ENCODE results near the gene NUP107.

NUP107 gene

GRCh38 chr12:68760806-68761441 is 74.1 kb downstream of the NUP107 start:
- Histone ChIP-seq H3K27me3 (ENCODE audit: control insufficient read depth, insufficient read depth, low read length) (no peaks in the 10 kb centered on the region), H3K9ac (ENCODE audit: low read depth, low read length) (no peak overlapping the region), H3K27ac (ENCODE audit: low read depth, low read length) (no peak overlapping the region), H3K9me3 (ENCODE audit: control insufficient read depth, insufficient read depth, low read length) (no peaks in the 10 kb centered on the region), H3K4me3 (ENCODE audit: low read depth, low read length) (no peak overlapping the region), H3K36me3 (ENCODE audit: control insufficient read depth, insufficient read depth, low read length) (peaks cover 50% of the 10 kb centered on the region), H3K4me1 (ENCODE audit: control insufficient read depth, insufficient read depth, low read length) (no peaks in the 10 kb centered on the region)

- H3K9me3 ChIP-seq (ENCODE audit: control insufficient read depth, insufficient read depth, low read length): no peaks in the 10 kb centered on the region
- H3K27me3 ChIP-seq (ENCODE audit: control insufficient read depth, insufficient read depth, low read length): no peaks in the 10 kb centered on the region
- H3K4me3 ChIP-seq (ENCODE audit: low read depth, low read length): no peak overlapping the region
- no peaks in the 10 kb centered on the region for H3K4me1 ChIP-seq (ENCODE audit: control insufficient read depth, insufficient read depth, low read length)
- H3K27ac ChIP-seq (ENCODE audit: low read depth, low read length): no peak overlapping the region
- peaks cover 47% of the 10 kb centered on the region for H3K36me3 ChIP-seq (ENCODE audit: control insufficient read depth, insufficient read depth, low read length)
- H3K9ac ChIP-seq (ENCODE audit: low read depth, low read length): no peak overlapping the region
Observed at GRCh38 chr12:68761442-68761812, 74.6 kb downstream of the NUP107 start.

DNA sequence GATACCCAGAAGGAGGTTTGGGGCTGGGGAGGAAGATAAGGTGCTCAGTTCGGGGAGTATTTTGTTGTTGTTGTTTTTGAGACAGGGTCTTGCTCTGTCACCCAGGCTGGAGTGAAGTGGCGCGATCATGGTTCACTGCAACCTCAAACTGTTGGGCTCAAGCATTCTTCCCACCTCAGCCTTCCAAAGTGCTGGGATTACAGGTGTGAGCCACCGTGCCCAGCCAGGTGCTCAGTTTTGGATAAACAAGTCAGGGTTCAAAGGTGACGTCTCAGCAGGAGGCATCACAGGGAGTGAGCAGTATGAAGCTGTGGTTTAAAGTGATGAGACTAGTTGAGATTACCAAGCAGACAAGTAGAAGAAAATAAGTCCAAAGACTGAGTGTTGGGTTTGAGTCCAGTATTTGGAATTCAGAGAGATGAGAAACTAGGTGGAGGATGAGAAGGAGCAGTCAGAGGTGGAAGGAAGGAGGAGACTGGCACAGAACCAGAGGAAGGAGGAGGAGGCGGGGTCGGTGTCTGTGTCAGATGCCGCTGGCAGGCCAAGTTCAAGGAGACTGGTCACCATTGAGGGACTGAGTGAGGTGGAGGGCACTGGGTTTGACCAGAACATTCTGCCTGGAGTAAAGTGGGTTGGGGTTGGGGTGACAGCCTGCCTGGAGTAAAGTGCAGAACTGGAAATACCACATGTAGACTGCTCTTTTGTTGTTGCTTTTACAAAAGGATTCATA is 75.3 kb downstream of the NUP107 start:
- no peaks in the 10 kb centered on the region for H3K4me1 ChIP-seq (ENCODE audit: control insufficient read depth, insufficient read depth, low read length)

GRCh38 chr12:68762691-68763090 is 75.9 kb downstream of the NUP107 start:
- no peaks in the 10 kb centered on the region for H3K4me1 ChIP-seq (ENCODE audit: control insufficient read depth, insufficient read depth, low read length)
- H3K9ac ChIP-seq (ENCODE audit: low read depth, low read length): no peak overlapping the region
- no peak overlapping the region for H3K4me3 ChIP-seq (ENCODE audit: low read depth, low read length)
- H3K27ac ChIP-seq (ENCODE audit: low read depth, low read length): no peak overlapping the region
- no peaks in the 10 kb centered on the region for H3K27me3 ChIP-seq (ENCODE audit: control insufficient read depth, insufficient read depth, low read length)
- no peaks in the 10 kb centered on the region for H3K9me3 ChIP-seq (ENCODE audit: control insufficient read depth, insufficient read depth, low read length)
- peaks cover 40% of the 10 kb centered on the region for H3K36me3 ChIP-seq (ENCODE audit: control insufficient read depth, insufficient read depth, low read length)

More for the DNA sequence above, 75.3 kb downstream of the NUP107 start:
- Histone ChIP-seq H3K36me3 (ENCODE audit: control insufficient read depth, insufficient read depth, low read length) (peaks cover 46% of the 10 kb centered on the region), H3K9me3 (ENCODE audit: control insufficient read depth, insufficient read depth, low read length) (no peaks in the 10 kb centered on the region), H3K27ac (ENCODE audit: low read depth, low read length) (no peak overlapping the region), H3K27me3 (ENCODE audit: control insufficient read depth, insufficient read depth, low read length) (no peaks in the 10 kb centered on the region), H3K4me3 (ENCODE audit: low read depth, low read length) (no peak overlapping the region), H3K9ac (ENCODE audit: low read depth, low read length) (no peak overlapping the region)

DNA sequence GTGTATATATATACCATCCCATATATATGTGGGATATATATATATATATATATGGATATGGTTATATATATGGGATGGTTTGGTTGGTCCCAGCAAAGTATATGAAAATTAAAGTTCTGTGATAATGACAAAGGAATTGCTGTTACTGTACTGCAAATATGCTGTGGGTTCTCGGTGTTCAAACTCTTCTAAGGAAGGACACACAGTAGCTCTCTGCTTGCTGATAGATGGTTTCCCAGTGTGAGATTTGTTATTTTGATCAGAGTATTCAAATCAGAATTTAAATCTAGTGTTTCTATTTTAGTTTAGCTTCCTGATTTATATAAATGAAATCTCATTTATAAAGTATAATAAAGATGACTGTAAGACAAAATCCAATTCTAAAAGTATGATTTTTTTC is 78.9 kb downstream of the NUP107 start:
- Histone ChIP-seq H3K36me3 (ENCODE audit: control insufficient read depth, insufficient read depth, low read length) (peaks cover 20% of the 10 kb centered on the region), H3K9me3 (ENCODE audit: control insufficient read depth, insufficient read depth, low read length) (no peaks in the 10 kb centered on the region), H3K4me3 (ENCODE audit: low read depth, low read length) (no peak overlapping the region), H3K27me3 (ENCODE audit: control insufficient read depth, insufficient read depth, low read length) (no peaks in the 10 kb centered on the region), H3K4me1 (ENCODE audit: control insufficient read depth, insufficient read depth, low read length) (no peaks in the 10 kb centered on the region), H3K27ac (ENCODE audit: low read depth, low read length) (no peak overlapping the region), H3K9ac (ENCODE audit: low read depth, low read length) (no peak overlapping the region)

GRCh38 chr12:68766646-68767045 is 79.9 kb downstream of the NUP107 start:
- H3K4me1 ChIP-seq (ENCODE audit: control insufficient read depth, insufficient read depth, low read length): no peaks in the 10 kb centered on the region
- H3K9ac ChIP-seq (ENCODE audit: low read depth, low read length): no peak overlapping the region
- no peaks in the 10 kb centered on the region for H3K27me3 ChIP-seq (ENCODE audit: control insufficient read depth, insufficient read depth, low read length)
- H3K9me3 ChIP-seq (ENCODE audit: control insufficient read depth, insufficient read depth, low read length): no peaks in the 10 kb centered on the region
- no peak overlapping the region for H3K27ac ChIP-seq (ENCODE audit: low read depth, low read length)
- no peak overlapping the region for H3K4me3 ChIP-seq (ENCODE audit: low read depth, low read length)
- H3K36me3 ChIP-seq (ENCODE audit: control insufficient read depth, insufficient read depth, low read length): peaks cover 20% of the 10 kb centered on the region

DNA sequence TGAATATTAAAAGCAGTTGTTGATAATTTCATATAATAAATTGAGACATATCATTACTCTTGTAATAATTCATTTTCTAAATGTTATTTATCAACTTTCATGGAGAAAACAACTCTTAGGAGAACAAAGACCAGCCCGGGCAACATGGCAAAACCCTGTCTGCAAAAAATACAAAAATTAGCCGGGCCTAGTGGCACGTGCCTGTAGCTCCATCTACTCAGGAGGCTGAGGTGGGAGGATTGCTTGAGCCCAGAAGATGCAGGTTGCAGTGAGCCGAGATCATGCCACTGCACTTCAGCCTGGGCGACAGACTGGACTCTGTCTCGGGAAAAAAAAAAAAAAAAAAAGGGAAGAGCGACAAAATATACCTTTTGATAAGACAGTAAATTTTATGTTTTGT is 80.4 kb downstream of the NUP107 start:
- Histone ChIP-seq H3K27me3 (ENCODE audit: control insufficient read depth, insufficient read depth, low read length) (no peaks in the 10 kb centered on the region), H3K9ac (ENCODE audit: low read depth, low read length) (no peak overlapping the region), H3K9me3 (ENCODE audit: control insufficient read depth, insufficient read depth, low read length) (no peaks in the 10 kb centered on the region), H3K36me3 (ENCODE audit: control insufficient read depth, insufficient read depth, low read length) (peaks cover 20% of the 10 kb centered on the region), H3K27ac (ENCODE audit: low read depth, low read length) (no peak overlapping the region), H3K4me1 (ENCODE audit: control insufficient read depth, insufficient read depth, low read length) (no peaks in the 10 kb centered on the region), H3K4me3 (ENCODE audit: low read depth, low read length) (no peak overlapping the region)

DNA sequence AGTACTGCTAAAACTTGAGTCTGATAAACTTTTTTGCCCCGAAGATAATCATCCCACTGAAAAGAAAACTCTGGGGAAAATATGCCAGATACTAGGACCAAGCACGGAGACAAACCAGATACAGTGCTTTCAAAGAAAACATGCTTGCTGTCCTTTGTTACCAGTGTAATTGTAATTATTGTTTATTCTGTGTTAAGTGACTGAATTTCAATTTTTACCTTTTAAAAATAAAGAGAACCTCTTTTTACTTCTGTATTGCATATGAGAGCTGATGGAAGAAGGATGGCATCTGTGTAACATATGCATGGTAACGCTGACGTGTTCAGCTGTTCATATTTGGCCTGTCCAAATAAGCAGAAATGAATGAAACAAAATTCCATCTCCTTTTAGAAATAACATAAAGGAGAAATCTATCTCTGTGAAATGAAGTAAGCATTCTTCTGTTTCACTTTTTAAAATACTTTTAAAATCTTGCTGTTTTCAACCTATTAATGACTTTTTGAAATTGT is 81.7 kb downstream of the NUP107 start:
- Histone ChIP-seq H3K36me3 (ENCODE audit: control insufficient read depth, insufficient read depth, low read length) (peaks cover 13% of the 10 kb centered on the region; the same call in 1 of the 2 replicates), H3K9ac (ENCODE audit: low read depth, low read length) (no peak overlapping the region), H3K27ac (ENCODE audit: low read depth, low read length) (no peak overlapping the region), H3K27me3 (ENCODE audit: control insufficient read depth, insufficient read depth, low read length) (no peaks in the 10 kb centered on the region), H3K4me1 (ENCODE audit: control insufficient read depth, insufficient read depth, low read length) (no peaks in the 10 kb centered on the region), H3K4me3 (ENCODE audit: low read depth, low read length) (no peak overlapping the region), H3K9me3 (ENCODE audit: control insufficient read depth, insufficient read depth, low read length) (no peaks in the 10 kb centered on the region)

DNA sequence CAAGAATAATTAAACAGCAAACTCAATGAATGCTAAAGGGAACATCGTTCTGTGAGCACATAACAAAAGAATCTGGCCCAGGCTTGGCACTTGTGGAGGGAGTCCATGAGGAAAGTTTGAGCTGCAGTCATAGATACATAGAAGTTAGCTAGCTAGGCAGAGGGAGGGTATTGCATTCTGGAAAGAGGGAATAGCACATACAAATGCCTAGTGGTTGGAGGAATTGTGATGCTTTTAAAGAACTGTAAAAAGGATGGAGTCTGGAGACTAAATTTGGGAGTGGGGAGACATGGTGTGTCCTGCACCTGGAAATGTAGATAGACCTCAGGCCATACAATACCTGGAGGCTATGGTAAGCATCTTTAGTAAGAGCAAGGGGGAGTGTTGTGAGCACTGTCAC is 83.2 kb downstream of the NUP107 start:
- Histone ChIP-seq H3K4me3 (ENCODE audit: low read depth, low read length) (no peak overlapping the region), H3K36me3 (ENCODE audit: control insufficient read depth, insufficient read depth, low read length) (peaks cover 5% of the 10 kb centered on the region; the same call in 1 of the 2 replicates)

DNA sequence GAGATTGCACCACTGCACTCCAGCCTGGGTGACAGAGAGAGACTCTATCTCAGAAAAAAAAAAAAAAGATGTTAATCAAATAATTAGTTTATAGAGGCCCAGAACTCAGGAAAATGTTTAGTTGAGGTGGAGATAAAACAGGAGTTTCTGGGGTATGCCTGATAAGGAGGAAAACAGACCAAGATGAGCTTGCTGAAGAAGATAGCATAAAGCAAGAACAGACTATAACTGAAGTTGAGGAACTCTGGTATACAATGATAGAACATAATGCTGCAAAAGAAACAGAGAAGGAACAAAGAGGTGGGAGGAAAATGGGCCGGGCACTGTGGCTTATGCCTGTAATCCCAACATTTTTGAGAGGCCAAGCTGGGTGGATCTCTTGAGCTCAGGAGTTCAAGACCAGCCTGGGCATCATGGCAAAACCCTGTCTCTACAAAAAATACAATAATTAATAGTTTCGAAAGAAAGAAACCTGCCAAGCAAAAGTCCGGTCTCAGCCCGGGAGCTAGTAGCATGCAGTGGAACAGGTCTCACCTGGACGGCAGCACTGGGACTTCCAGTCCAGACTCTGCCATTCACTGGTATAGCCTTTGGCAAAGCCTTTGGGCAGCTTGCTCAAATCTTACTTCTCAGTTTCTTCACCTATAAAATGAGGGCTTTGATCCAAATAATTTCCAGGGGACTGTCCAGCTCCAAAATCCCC is 84.6 kb downstream of the NUP107 start:
- H3K9me3 ChIP-seq (ENCODE audit: control insufficient read depth, insufficient read depth, low read length): no peaks in the 10 kb centered on the region
- peaks cover 5% of the 10 kb centered on the region; the same call in 1 of the 2 replicates for H3K36me3 ChIP-seq (ENCODE audit: control insufficient read depth, insufficient read depth, low read length)
- H3K4me1 ChIP-seq (ENCODE audit: control insufficient read depth, insufficient read depth, low read length): no peaks in the 10 kb centered on the region
- no peak overlapping the region for H3K4me3 ChIP-seq (ENCODE audit: low read depth, low read length)
- H3K27ac ChIP-seq (ENCODE audit: low read depth, low read length): no peak overlapping the region
- no peak overlapping the region for H3K9ac ChIP-seq (ENCODE audit: low read depth, low read length)
- no peaks in the 10 kb centered on the region for H3K27me3 ChIP-seq (ENCODE audit: control insufficient read depth, insufficient read depth, low read length)

More for the DNA sequence above, 83.2 kb downstream of the NUP107 start:
- Histone ChIP-seq H3K4me1 (ENCODE audit: control insufficient read depth, insufficient read depth, low read length) (no peaks in the 10 kb centered on the region), H3K27ac (ENCODE audit: low read depth, low read length) (no peak overlapping the region), H3K27me3 (ENCODE audit: control insufficient read depth, insufficient read depth, low read length) (no peaks in the 10 kb centered on the region), H3K9me3 (ENCODE audit: control insufficient read depth, insufficient read depth, low read length) (no peaks in the 10 kb centered on the region), H3K9ac (ENCODE audit: low read depth, low read length) (no peak overlapping the region)

DNA sequence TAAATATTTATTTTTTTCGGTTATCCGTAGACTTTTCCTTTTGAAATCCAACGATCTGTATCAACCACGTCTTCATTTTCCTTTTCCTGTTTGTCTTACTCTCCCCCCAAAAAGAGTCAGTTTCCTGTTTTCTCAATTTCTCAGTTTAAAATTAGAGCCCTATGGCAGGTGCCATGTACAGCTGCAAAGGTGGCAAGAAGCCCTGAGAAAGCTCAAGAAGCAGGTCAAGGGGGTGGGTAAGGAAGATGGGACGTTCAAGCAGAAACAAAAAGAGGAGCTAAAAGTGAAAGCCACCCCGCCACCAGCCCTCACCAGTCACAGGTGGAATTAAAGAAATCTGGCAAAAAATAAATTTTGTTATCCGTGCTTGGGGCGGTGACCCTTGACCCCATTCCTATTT is 85.9 kb downstream of the NUP107 start:
- no peaks in the 10 kb centered on the region for H3K36me3 ChIP-seq (ENCODE audit: control insufficient read depth, insufficient read depth, low read length)
- no peak overlapping the region for H3K27ac ChIP-seq (ENCODE audit: low read depth, low read length)
- H3K9ac ChIP-seq (ENCODE audit: low read depth, low read length): no peak overlapping the region
- H3K9me3 ChIP-seq (ENCODE audit: control insufficient read depth, insufficient read depth, low read length): no peaks in the 10 kb centered on the region
- H3K27me3 ChIP-seq (ENCODE audit: control insufficient read depth, insufficient read depth, low read length): no peaks in the 10 kb centered on the region
- no peak overlapping the region for H3K4me3 ChIP-seq (ENCODE audit: low read depth, low read length)
- no peaks in the 10 kb centered on the region for H3K4me1 ChIP-seq (ENCODE audit: control insufficient read depth, insufficient read depth, low read length)
